HepG2 (cell line): ENCODE results near the gene AANAT. TPM values are rescaled to one million over a fixed set of nuclear protein-coding genes. Genes with fewer than 3 reads are reported as not detected.

ENCODE experiments used
- ATAC-seq: fragments of 200-7000 bp; cut with Tn5 transposase; 3 replicates; pipeline ENCODE4 v1.9.1; 2020; ENCODE audit warnings: mild to moderate bottlenecking, moderate library complexity
- BruUV-seq: library from RNA; stranded (reverse); fragments of 400-500 nt; replicated peaks from 2 replicates; lab custom pipeline; 2021; lab: Mats Ljungman, UMichigan
- CTCF ChIA-PET: fragments of 300-600 bp; formaldehyde crosslinking; extraction: SDS; loops from one replicate; lab custom pipeline; 2021; ENCODE audit warnings: low total read pairs, inconsistent platforms, low intra/inter-chr PET ratio; lab: Yijun Ruan, JAX
- POLR2A ChIA-PET: fragments of 350-600 bp; sonication (Branson Sonifier 250); formaldehyde crosslinking; loops from one replicate; lab custom pipeline; 2020; ENCODE audit warnings: antibody characterized with exemption, inconsistent platforms; lab: Yijun Ruan, JAX
- DNase-seq: peaks from one replicate; pipeline ENCODE4 v3.0.0-alpha.2; 2015; ENCODE audit warnings: low spot score
- FAIRE-seq: peaks from 3 replicates; lab custom pipeline; 2011; peaks lifted over from hg19 to GRCh38; lab: Jason Lieb, UNC
- H2AFZ ChIP-seq: one replicate; pipeline ENCODE4 v1.6.1; 2011; ENCODE audit warnings: low read length, inconsistent platforms
- H3K27ac ChIP-seq: fragments of 300-600 bp; 3 replicates; pipeline ENCODE4 v1.8.0; 2011; ENCODE audit warnings: mixed run types, mild to moderate bottlenecking, mixed read lengths, low read length, inconsistent platforms; ENCODE audit not compliant: insufficient read depth; ENCODE audit errors: extremely low read length
- H3K27me3 ChIP-seq, 2 experiments: fragments of 200-600 bp in 1 of 2; 2 replicates in 1 of 2; 3 replicates in 1 of 2; pipeline versions ENCODE4 v1.6.0 to v1.8.0; 2011; ENCODE audit warnings: low read length in 2 of 2, mild to moderate bottlenecking in 2 of 2, moderate library complexity in 2 of 2, inconsistent platforms in 1 of 2; ENCODE audit not compliant: insufficient read depth in 2 of 2, control insufficient read depth in 1 of 2
- H3K36me3 ChIP-seq, 2 experiments: fragments of 200-600 bp in 1 of 2; replicated peaks in 1 of 2; 2 replicates in 1 of 2; 3 replicates in 1 of 2; pipeline versions ENCODE4 v1.5.1 to v1.8.0; 2011; ENCODE audit warnings: low read length in 2 of 2, inconsistent platforms in 1 of 2; ENCODE audit not compliant: insufficient read depth in 2 of 2, control insufficient read depth in 1 of 2
- H3K4me1 ChIP-seq: 2 replicates; pipeline ENCODE4 v1.5.1; 2012; ENCODE audit warnings: low read length, inconsistent platforms; ENCODE audit not compliant: insufficient read depth
- H3K4me2 ChIP-seq: 2 replicates; pipeline ENCODE4 v1.6.0; 2011; ENCODE audit warnings: low read depth, low read length, inconsistent platforms
- H3K4me3 ChIP-seq, 3 experiments: fragments of 200-600 bp in 1 of 3; sonication (generic), shearing (Covaris generic) in 1 of 3; replicated peaks in 1 of 3; 2 replicates each; pipeline ENCODE4 v1.5.1; 2011 to 2016; ENCODE audit warnings: low read length in 3 of 3, inconsistent platforms in 2 of 3, low read depth in 2 of 3, mild to moderate bottlenecking in 2 of 3, control low read depth in 1 of 3, mixed read lengths in 1 of 3; ENCODE audit not compliant: insufficient read depth in 1 of 3
- H3K79me2 ChIP-seq: one replicate; pipeline ENCODE4 v1.6.1; 2011; ENCODE audit warnings: low read length, inconsistent platforms; ENCODE audit not compliant: insufficient read depth
- H3K9ac ChIP-seq: 2 replicates; pipeline ENCODE4 v1.6.0; 2011; ENCODE audit warnings: mild to moderate bottlenecking, low read depth, low read length, inconsistent platforms; ENCODE audit not compliant: insufficient read depth
- H3K9me3 ChIP-seq: 2 replicates; pipeline ENCODE4 v1.5.1; 2012; ENCODE audit warnings: mild to moderate bottlenecking, low read length
- H4K20me1 ChIP-seq: 2 replicates; pipeline ENCODE4 v1.6.0; 2011; ENCODE audit warnings: inconsistent platforms, mild to moderate bottlenecking, low read length, moderate library complexity; ENCODE audit not compliant: insufficient read depth
- AHDC1 ChIP-seq: sonication (generic); formaldehyde crosslinking; IDR thresholded peaks from 2 replicates; pipeline ENCODE4 v1.5.1; 2020; ENCODE audit warnings: mild to moderate bottlenecking, missing genetic modification reagents, borderline replicate concordance
- GTF3A ChIP-seq: sonication (generic); formaldehyde crosslinking; conservative IDR thresholded peaks from 2 replicates; pipeline ENCODE4 v1.4.0; 2020; ENCODE audit warnings: mild to moderate bottlenecking, missing genetic modification reagents
- HES4 ChIP-seq: sonication (generic); formaldehyde crosslinking; IDR thresholded peaks from 2 replicates; pipeline ENCODE4 v1.9.0; 2021; ENCODE audit warnings: mild to moderate bottlenecking, missing genetic modification reagents, borderline replicate concordance
- HNF1A ChIP-seq, 2 experiments: sonication (generic) in 1 of 2; formaldehyde crosslinking in 1 of 2; IDR thresholded peaks; 2 replicates each; pipeline versions ENCODE4 v1.4.0 to v1.6.1; 2016 to 2020; ENCODE audit warnings: borderline replicate concordance in 1 of 2, low read depth in 1 of 2, mild to moderate bottlenecking in 1 of 2, missing genetic modification reagents in 1 of 2
- MIER3 ChIP-seq: IDR thresholded peaks from 2 replicates; pipeline ENCODE4 v1.6.1; 2016; ENCODE audit warnings: missing compliant biosample characterization, borderline replicate concordance
- NFE2L2 ChIP-seq: fragments of 150-350 bp; IDR thresholded peaks from 2 replicates; pipeline ENCODE4 v1.6.1; 2014; ENCODE audit warnings: low read length
- POLR2G ChIP-seq: fragments of 200-400 bp; formaldehyde crosslinking; IDR thresholded peaks from 2 replicates; pipeline ENCODE4 v1.6.1; 2018; ENCODE audit warnings: mild to moderate bottlenecking, low read depth, low read length, moderate library complexity
- REXO4 ChIP-seq: sonication (generic); formaldehyde crosslinking; IDR thresholded peaks from 2 replicates; pipeline ENCODE4 v1.8.0; 2022; ENCODE audit warnings: missing genetic modification reagents, mild to moderate bottlenecking, borderline replicate concordance
- SMARCE1 ChIP-seq: fragments of 450-650 bp; IDR thresholded peaks from 2 replicates; pipeline ENCODE4 v1.6.1; 2017; ENCODE audit warnings: borderline replicate concordance
- ZMAT3 ChIP-seq: sonication (generic); formaldehyde crosslinking; conservative IDR thresholded peaks from 2 replicates; pipeline ENCODE4 v1.7.0; 2021; ENCODE audit warnings: missing genetic modification reagents
- ZNF138 ChIP-seq: sonication (generic); formaldehyde crosslinking; IDR thresholded peaks from 2 replicates; pipeline ENCODE4 v1.5.0; 2020; ENCODE audit warnings: mild to moderate bottlenecking, low read depth, missing genetic modification reagents
- ZNF552 ChIP-seq: sonication (generic); formaldehyde crosslinking; IDR thresholded peaks from 2 replicates; pipeline ENCODE4 v1.9.0; 2022; ENCODE audit warnings: missing genetic modification reagents, mild to moderate bottlenecking, borderline replicate concordance
- ZNF589 ChIP-seq: sonication (generic); formaldehyde crosslinking; conservative IDR thresholded peaks from 2 replicates; pipeline ENCODE4 v1.8.0; 2022; ENCODE audit warnings: mild to moderate bottlenecking, moderate library complexity, missing genetic modification reagents
- ZNF772 ChIP-seq: sonication (generic); formaldehyde crosslinking; IDR thresholded peaks from 2 replicates; pipeline ENCODE4 v1.5.0; 2020; ENCODE audit warnings: mild to moderate bottlenecking, missing genetic modification reagents
- WGBS: methylation state at CpG from one replicate; pipeline ENCODE4 v1.1.6; 2017; ENCODE audit warnings: low lambda C conversion rate; 5-methylcytosine and 5-hydroxymethylcytosine counted together
- in situ Hi-C: cut with HindIII; loops from 2 replicates; pipeline ENCODE4 v1.10.0; 2017; ENCODE audit warnings: low pct_unique_long_range_greater_than_20kb; ENCODE audit not compliant: extremely low pct_ligation_motif_present
- intact Hi-C: fragments of 100-400 bp; cut with micrococcal nuclease; formaldehyde crosslinking; loops from one replicate; pipeline ENCODE4 v1.10.0; 2022; ENCODE audit not compliant: unreplicated experiment
- polyA plus RNA-seq, 8 experiments: library from polyadenylated mRNA; depleted of rRNA in 3 of 8; stranded (reverse) in 7 of 8; unstranded in 1 of 8; fragments of >200 nt; fragmentation: Illumina TruSeq in 4 of 8; extraction: Trizol in 4 of 8; gene quantifications; 2 replicates each; pipeline versions ENCODE4 v1.2.1 to v1.2.3, GENCODE V29; 2011 to 2016; ENCODE audit warnings: low read depth in 4 of 8, missing spikeins in 1 of 8, mixed read lengths in 1 of 8; ENCODE audit not compliant: insufficient read depth in 1 of 8
- total RNA-seq, 5 experiments: library from RNA; depleted of rRNA; stranded (reverse); fragments of >200 nt; fragmentation: Illumina TruSeq; extraction: Trizol; gene quantifications; 2 replicates each; pipeline ENCODE4 v1.2.3, GENCODE V29; 2016; ENCODE audit warnings: low read depth in 1 of 5

AANAT gene
- total and polyA plus RNA-seq, 2 of the 13 experiments (the other 11 are each of a cell fraction or from before 2014, with no cell fraction given), result 0.07 TPM; not detected in 1

GRCh38 chr17:76497699-76497978 lies 30.2 kb downstream of the AANAT start:
- Histone ChIP-seq H3K4me2 (peak overlapping the region; percentile 93), H3K79me2 (peaks cover 29% of the 10 kb centered on the region), H3K9me3 (no peaks in the 10 kb centered on the region), H4K20me1 (peaks cover 25% of the 10 kb centered on the region; the same call in 1 of the 2 replicates), H3K36me3 (0 out of 5 replicates have a peak, but pooled peaks cover 0 to 1% of the 10 kb centered on the region in 2 experiments), H3K9ac (peak overlapping the region; percentile 91; the same call in 1 of the 2 replicates), H3K27ac (peak overlapping the region; percentile 61), H3K4me1 (peaks cover 70% of the 10 kb centered on the region), H3K4me3 (peak overlapping the region; percentile 13 to 99 (median 35))
- intact Hi-C loops, result no loop called here
- ChIA-PET POLR2A (interaction anchor here (1.0 to 8.2 kb wide), 18 partner anchors 10 to 145 kb away, joined by 3 to 252 read pairs (median 18); partner anchors contain the start of genes AANAT, PRPSAP1, SPHK1 and UBE2O), CTCF (no interaction called here)
- no peak for ATAC-seq
- BruUV-seq, result no TSS peak
- TF ChIP-seq ZNF772 (CRISPR knock-in tag), result 0 out of 2 replicates have a peak, but pooled peaks have one; percentile 8
- no peak for TF ChIP-seq NFE2L2
- peak; percentile 8; the same call in 1 of the 2 replicates for TF ChIP-seq POLR2G
- TF ChIP-seq GTF3A (CRISPR knock-in tag), result 0 out of 2 replicates have a peak, but pooled peaks have one; percentile 5
- TF ChIP-seq HES4 (CRISPR knock-in tag), result 0 out of 2 replicates have a peak, but pooled peaks have one; percentile 37
- 0 out of 2 replicates have a peak, but pooled peaks have one; percentile 56 for TF ChIP-seq ZNF552 (CRISPR knock-in tag)
- peak; percentile 6; the same call in 1 of the 2 replicates for TF ChIP-seq AHDC1 (CRISPR knock-in tag)
- TF ChIP-seq SMARCE1, result no peak
- TF ChIP-seq ZMAT3 (CRISPR knock-in tag), result no peak
- no peak for TF ChIP-seq REXO4
- TF ChIP-seq HNF1A (IDR thresholded peaks at IDR 0.05; ENCODE audit: low read depth), result no peak
- TF ChIP-seq HNF1A (CRISPR knock-in tag; IDR thresholded peaks at IDR 0.05; ENCODE audit: borderline replicate concordance), result peak; percentile 19; the same call in 1 of the 2 replicates
- 0 out of 2 replicates have a peak, but pooled peaks have one; percentile 31 for TF ChIP-seq MIER3 (CRISPR knock-in tag)
- TF ChIP-seq ZNF589 (CRISPR knock-in tag), result 0 out of 2 replicates have a peak, but pooled peaks have one; percentile 4
- 0 out of 2 replicates have a peak, but pooled peaks have one; percentile 1 for TF ChIP-seq ZNF138 (CRISPR knock-in tag)
- TF ChIP-seq, all 625 proteins: peak for 10
- Histone ChIP-seq H3K27me3 (no peaks in the 10 kb centered on the region; a peak in 1 of 5 replicates), H2AFZ (no peak overlapping the region)
- DNase-seq (no peak), FAIRE-seq (no peak)
- WGBS, result 34% methylated on average over 2 of the region's 2 CpGs
- in situ Hi-C loops, result no loop called here
